ACC112 (cell line): Measurements from ENCODE around the gene BDH1.

Source experiments
- H2AFZ ChIP-seq: fragments of 200-600 bp; sonication (generic); one replicate; pipeline ENCODE4 v1.6.0; 2017; ENCODE audit warnings: antibody characterized with exemption, low read length; ENCODE audit not compliant: unreplicated experiment
- H3K27ac ChIP-seq: fragments of 200-600 bp; sonication (generic); 2 replicates; pipeline ENCODE4 v1.5.1; 2014; ENCODE audit warnings: low read depth, mild to moderate bottlenecking, antibody characterized with exemption, low read length, moderate library complexity
- H3K27me3 ChIP-seq: fragments of 200-600 bp; sonication (generic); 2 replicates; pipeline ENCODE4 v1.6.1; 2014; ENCODE audit warnings: mild to moderate bottlenecking, antibody characterized with exemption, low read length, moderate library complexity, mixed read lengths; ENCODE audit not compliant: insufficient read depth
- H3K36me3 ChIP-seq: fragments of 200-600 bp; sonication (generic); 2 replicates; pipeline ENCODE4 v1.6.1; 2016; ENCODE audit warnings: mild to moderate bottlenecking, antibody characterized with exemption, low read length, moderate library complexity, mixed read lengths; ENCODE audit not compliant: insufficient read depth
- H3K4me1 ChIP-seq: fragments of 200-600 bp; sonication (generic); one replicate; pipeline ENCODE4 v1.6.1; 2016; ENCODE audit warnings: low read length, mixed read lengths; ENCODE audit not compliant: insufficient read depth, unreplicated experiment, control insufficient read depth
- H3K4me3 ChIP-seq: fragments of 200-600 bp; sonication (generic); 2 replicates; pipeline ENCODE4 v1.5.1; 2014; ENCODE audit warnings: mild to moderate bottlenecking, low read depth, low read length
- H3K79me2 ChIP-seq: fragments of 200-600 bp; sonication (generic); one replicate; pipeline ENCODE4 v1.6.0; 2016; ENCODE audit warnings: low read length; ENCODE audit not compliant: control insufficient read depth, unreplicated experiment, insufficient read depth

BDH1 gene

GRCh38 chr3:197493049-197493448 is 62.7 kb downstream of the BDH1 start:
- Histone ChIP-seq H2AFZ (no peak overlapping the region), H3K4me1 (peaks cover 51% of the 10 kb centered on the region), H3K36me3 (no peaks in the 10 kb centered on the region), H3K79me2 (no peaks in the 10 kb centered on the region), H3K4me3 (no peak overlapping the region), H3K27ac (no peak overlapping the region), H3K27me3 (no peaks in the 10 kb centered on the region)

GRCh38 chr3:197491923-197492664 is 63.7 kb downstream of the BDH1 start:
- H2AFZ ChIP-seq, result no peak overlapping the region
- no peaks in the 10 kb centered on the region for H3K36me3 ChIP-seq
- no peak overlapping the region for H3K27ac ChIP-seq
- peaks cover 57% of the 10 kb centered on the region for H3K4me1 ChIP-seq
- no peaks in the 10 kb centered on the region for H3K27me3 ChIP-seq
- no peaks in the 10 kb centered on the region for H3K79me2 ChIP-seq
- H3K4me3 ChIP-seq, result no peak overlapping the region

GRCh38 chr3:197491478-197491877 is 64.3 kb downstream of the BDH1 start:
- Histone ChIP-seq H3K36me3 (no peaks in the 10 kb centered on the region), H2AFZ (no peak overlapping the region), H3K4me3 (no peak overlapping the region), H3K79me2 (no peaks in the 10 kb centered on the region), H3K27ac (no peak overlapping the region), H3K27me3 (no peaks in the 10 kb centered on the region), H3K4me1 (peaks cover 55% of the 10 kb centered on the region)

GRCh38 chr3:197490098-197491058 is 65.4 kb downstream of the BDH1 start:
- peak overlapping the region; percentile 36; the same call in 1 of the 2 replicates for H3K27ac ChIP-seq
- peak overlapping the region; percentile 24 for H2AFZ ChIP-seq
- no peaks in the 10 kb centered on the region for H3K27me3 ChIP-seq
- H3K36me3 ChIP-seq, result no peaks in the 10 kb centered on the region
- H3K4me1 ChIP-seq, result peaks cover 48% of the 10 kb centered on the region
- no peaks in the 10 kb centered on the region for H3K79me2 ChIP-seq
- H3K4me3 ChIP-seq, result 0 out of 2 replicates have a peak overlapping the region, but pooled peaks have one; percentile 3

GRCh38 chr3:197487911-197488391 is 67.8 kb downstream of the BDH1 start:
- H3K27me3 ChIP-seq, result no peaks in the 10 kb centered on the region
- peak overlapping the region; percentile 76 for H3K27ac ChIP-seq
- no peaks in the 10 kb centered on the region for H3K36me3 ChIP-seq
- peaks cover 41% of the 10 kb centered on the region for H3K4me1 ChIP-seq
- H3K79me2 ChIP-seq, result no peaks in the 10 kb centered on the region
- H2AFZ ChIP-seq, result no peak overlapping the region
- no peak overlapping the region for H3K4me3 ChIP-seq

GRCh38 chr3:197486861-197487260 is 68.9 kb downstream of the BDH1 start:
- Histone ChIP-seq H3K27me3 (no peaks in the 10 kb centered on the region), H3K36me3 (no peaks in the 10 kb centered on the region), H3K27ac (peak overlapping the region; percentile 76; the same call in 1 of the 2 replicates), H2AFZ (no peak overlapping the region), H3K4me1 (peaks cover 41% of the 10 kb centered on the region), H3K4me3 (no peak overlapping the region), H3K79me2 (no peaks in the 10 kb centered on the region)

GRCh38 chr3:197485143-197485542 is 70.6 kb downstream of the BDH1 start:
- no peaks in the 10 kb centered on the region for H3K79me2 ChIP-seq
- H3K27me3 ChIP-seq, result no peaks in the 10 kb centered on the region
- H3K4me3 ChIP-seq, result no peak overlapping the region
- H3K4me1 ChIP-seq, result peaks cover 33% of the 10 kb centered on the region
- no peaks in the 10 kb centered on the region for H3K36me3 ChIP-seq
- no peak overlapping the region for H2AFZ ChIP-seq
- H3K27ac ChIP-seq, result no peak overlapping the region

GRCh38 chr3:197484204-197484901 is 71.4 kb downstream of the BDH1 start:
- Histone ChIP-seq H3K4me3 (no peak overlapping the region), H3K36me3 (no peaks in the 10 kb centered on the region), H3K4me1 (peaks cover 26% of the 10 kb centered on the region), H3K27ac (no peak overlapping the region), H2AFZ (no peak overlapping the region), H3K27me3 (no peaks in the 10 kb centered on the region), H3K79me2 (no peaks in the 10 kb centered on the region)

GRCh38 chr3:197482001-197482400 is 73.8 kb downstream of the BDH1 start:
- H3K36me3 ChIP-seq, result no peaks in the 10 kb centered on the region
- H2AFZ ChIP-seq, result no peak overlapping the region
- H3K4me1 ChIP-seq, result peaks cover 13% of the 10 kb centered on the region
- H3K4me3 ChIP-seq, result no peak overlapping the region
- H3K27me3 ChIP-seq, result no peaks in the 10 kb centered on the region
- no peaks in the 10 kb centered on the region for H3K79me2 ChIP-seq
- no peak overlapping the region for H3K27ac ChIP-seq

GRCh38 chr3:197480320-197480719 is 75.4 kb downstream of the BDH1 start:
- Histone ChIP-seq H3K27ac (no peak overlapping the region), H3K36me3 (no peaks in the 10 kb centered on the region), H3K27me3 (no peaks in the 10 kb centered on the region), H3K79me2 (no peaks in the 10 kb centered on the region), H3K4me3 (no peak overlapping the region), H3K4me1 (peaks cover 10% of the 10 kb centered on the region), H2AFZ (no peak overlapping the region)
